B cell (primary cell): ENCODE data around the gene EFNA2. TPM values are rescaled to one million over a fixed set of nuclear protein-coding genes. Genes with fewer than 3 reads are reported as not detected.

ENCODE experiments used
- ATAC-seq: fragments of 200-7000 bp; cut with Tn5 transposase; one replicate; pipeline ENCODE4 v1.10.0; 2021; ENCODE audit warnings: low read depth, mild to moderate bottlenecking, moderate number of reproducible peaks, moderate library complexity
- CTCF ChIA-PET: fragments of 350-600 bp; sonication (Branson Sonifier 250); formaldehyde crosslinking; loops from one replicate; lab custom pipeline; 2021; ENCODE audit warnings: antibody characterized with exemption, inconsistent platforms; lab: Charles Lee
- POLR2A ChIA-PET: fragments of 350-600 bp; sonication (Branson Sonifier 250); formaldehyde crosslinking; loops from one replicate; lab custom pipeline; 2021; ENCODE audit warnings: antibody characterized with exemption; lab: Charles Lee
- DNase-seq: peaks from one replicate; pipeline ENCODE4 v3.0.0; 2013
- H2AFZ ChIP-seq: 2 replicates; pipeline ENCODE4 v1.6.1; 2012; ENCODE audit warnings: mild to moderate bottlenecking, low read depth, low read length; ENCODE audit not compliant: insufficient read depth, poor library complexity, severe bottlenecking
- H3K27ac ChIP-seq, 2 donors: 1 replicate in 1 of 2; 2 replicates in 1 of 2; pipeline ENCODE4 v1.5.1; 2012 to 2013; ENCODE audit warnings: low read length in 2 of 2, mild to moderate bottlenecking in 2 of 2, moderate library complexity in 1 of 2
- H3K27me3 ChIP-seq, 4 experiments: fragments of 200-600 bp in 1 of 4; sonication (generic) in 1 of 4; replicated peaks in 1 of 4; 1 replicate in 2 of 4; 2 replicates in 2 of 4; pipeline versions ENCODE4 v1.6.1 to v1.7.0; 2013 to 2016; ENCODE audit warnings: low read length in 3 of 4, mild to moderate bottlenecking in 2 of 4, mixed read lengths in 1 of 4, moderate library complexity in 1 of 4; ENCODE audit not compliant: insufficient read depth in 4 of 4, control insufficient read depth in 3 of 4; ENCODE audit errors: control extremely low read depth in 1 of 4
- H3K36me3 ChIP-seq, 2 experiments: replicated peaks in 1 of 2; 1 replicate in 1 of 2; 2 replicates in 1 of 2; pipeline versions ENCODE4 v1.6.1 to v1.7.1; 2013; ENCODE audit warnings: low read length in 1 of 2; ENCODE audit not compliant: insufficient read depth in 2 of 2, control insufficient read depth in 1 of 2; ENCODE audit errors: control extremely low read depth in 1 of 2, extremely low read depth in 1 of 2
- H3K4me1 ChIP-seq, 2 donors: fragments of 200-600 bp in 1 of 2; sonication (generic) in 1 of 2; 1 replicate in 1 of 2; 2 replicates in 1 of 2; pipeline versions ENCODE4 v1.5.1 to v1.6.1; 2013 to 2017; ENCODE audit warnings: low read length in 2 of 2; ENCODE audit not compliant: control insufficient read depth in 2 of 2, insufficient read depth in 2 of 2
- H3K4me2 ChIP-seq: replicated peaks from 2 replicates; pipeline ENCODE3; 2012; ENCODE audit warnings: mild to moderate bottlenecking, low read depth, low read length; ENCODE audit not compliant: poor library complexity, severe bottlenecking
- H3K4me3 ChIP-seq, 5 experiments: fragments of 200-600 bp in 1 of 5; sonication (generic) in 1 of 5; 1 replicate in 3 of 5; 2 replicates in 2 of 5; pipeline versions ENCODE4 v1.5.1 to v1.7.0; 2011 to 2016; ENCODE audit warnings: low read length in 4 of 5, mild to moderate bottlenecking in 4 of 5, low read depth in 2 of 5, control low read depth in 1 of 5, moderate library complexity in 1 of 5; ENCODE audit not compliant: insufficient read depth in 1 of 5; ENCODE audit errors: control extremely low read depth in 1 of 5, extremely low read depth in 1 of 5
- H3K79me2 ChIP-seq: fragments of 200-600 bp; sonication (generic); one replicate; pipeline ENCODE4 v1.6.0; 2016; ENCODE audit warnings: low read length; ENCODE audit not compliant: control insufficient read depth, insufficient read depth
- H3K9ac ChIP-seq: fragments of 200-600 bp; sonication (generic); 2 replicates; pipeline ENCODE4 v1.6.1; 2017; ENCODE audit warnings: mild to moderate bottlenecking, low read length, moderate library complexity
- H3K9me3 ChIP-seq, 3 donors: one replicate each; pipeline versions ENCODE4 v1.6.1 to v1.7.1; 2013; ENCODE audit warnings: low read length in 2 of 3; ENCODE audit not compliant: control insufficient read depth in 2 of 3, insufficient read depth in 1 of 3; ENCODE audit errors: control extremely low read depth in 1 of 3
- H4K20me1 ChIP-seq: 2 replicates; pipeline ENCODE4 v1.6.0; 2012; ENCODE audit warnings: mild to moderate bottlenecking, low read length; ENCODE audit not compliant: insufficient read depth, control insufficient read depth, poor library complexity, severe bottlenecking
- H3K27ac Mint-ChIP-seq: one replicate; pipeline ENCODE4 v1.8.0; 2021; ENCODE audit warnings: mixed read lengths
- H3K27me3 Mint-ChIP-seq: one replicate; pipeline ENCODE4 v1.8.0; 2021; ENCODE audit warnings: mixed read lengths
- H3K4me1 Mint-ChIP-seq: one replicate; pipeline ENCODE4 v1.8.0; 2021; ENCODE audit warnings: mixed read lengths
- H3K4me3 Mint-ChIP-seq: one replicate; pipeline ENCODE4 v1.8.0; 2021; ENCODE audit warnings: mixed read lengths
- H3K9me3 Mint-ChIP-seq: one replicate; pipeline ENCODE4 v1.8.0; 2022; ENCODE audit warnings: mixed read lengths; ENCODE audit not compliant: insufficient read depth
- CTCF ChIP-seq: fragments of 200-600 bp; IDR thresholded peaks from one replicate; pipeline ENCODE4 v1.8.0; 2022; ENCODE audit warnings: antibody characterized with exemption, mild to moderate bottlenecking
- EZH2 ChIP-seq: IDR thresholded peaks from 2 replicates; pipeline ENCODE4 v1.6.1; 2012; ENCODE audit warnings: borderline replicate concordance, low read depth, mild to moderate bottlenecking, moderate library complexity, low read length; ENCODE audit not compliant: insufficient read depth, poor library complexity, severe bottlenecking
- WGBS: methylation state at CpG from one replicate; pipeline ENCODE4 v1.1.5; 2013; ENCODE audit warnings: missing lambda C conversion rate; ENCODE audit not compliant: insufficient coverage; 5-methylcytosine and 5-hydroxymethylcytosine counted together
- intact Hi-C: fragments of 100-400 bp; cut with micrococcal nuclease; formaldehyde crosslinking; loops from one replicate; pipeline ENCODE4 v1.10.0; 2022
- polyA plus RNA-seq: library from polyadenylated mRNA; depleted of rRNA; stranded (reverse); fragments of >200 nt; gene quantifications from 2 replicates; pipeline ENCODE4 v1.2.3, GENCODE V29; 2012
- total RNA-seq, 2 donors: library from RNA; stranded (reverse); fragments of 120-200 nt in 1 of 2; gene quantifications; 1 replicate in 1 of 2; 2 replicates in 1 of 2; pipeline versions ENCODE4 v1.2.3 to v1.2.4, GENCODE V29; 2013 to 2022

EFNA2 gene
- total and polyA plus RNA-seq, 2 donors (not counting 1 experiment from before 2014, with no cell fraction given) = not detected

GRCh38 chr19:1316466-1316865 is 30.8 kb downstream of the EFNA2 start:
- TF ChIP-seq EZH2 = no peak
- no peak for TF ChIP-seq CTCF
- H3K27me3 Mint-ChIP-seq = peaks cover 11% of the 10 kb centered on the region
- peaks cover 0 to 60% (median 15%) of the 10 kb centered on the region in 4 experiments for H3K27me3 ChIP-seq
- no peak overlapping the region for H3K9ac ChIP-seq
- DNase-seq (no peak), ATAC-seq (no peak)
- CTCF ChIA-PET = interaction anchor here (0.8 to 2.4 kb wide), 5 partner anchors 10 to 56 kb away, joined by 3 to 26 read pairs (median 6); no protein-coding TSS in a partner anchor
- no peak overlapping the region for H2AFZ ChIP-seq
- no peak overlapping the region for H3K27ac ChIP-seq
- intact Hi-C loops = loop anchor here (5.0 kb wide), 1 partner anchor 56 kb away; no protein-coding TSS in a partner anchor
- H3K9me3 ChIP-seq = peaks cover 0 to 9% (median 0%) of the 10 kb centered on the region in 3 donors
- H3K4me2 ChIP-seq = peak overlapping the region; percentile 70
- no peak overlapping the region for H3K4me3 ChIP-seq
- H3K9me3 Mint-ChIP-seq = no peaks in the 10 kb centered on the region
- H4K20me1 ChIP-seq = no peaks in the 10 kb centered on the region
- no peak overlapping the region for H3K27ac Mint-ChIP-seq
- H3K4me1 Mint-ChIP-seq = no peaks in the 10 kb centered on the region
- H3K36me3 ChIP-seq = no peaks in the 10 kb centered on the region
- POLR2A ChIA-PET = no interaction called here
- H3K4me3 Mint-ChIP-seq = no peak overlapping the region
- H3K79me2 ChIP-seq = no peaks in the 10 kb centered on the region
- peaks cover 9 to 12% of the 10 kb centered on the region in 2 donors for H3K4me1 ChIP-seq
- 71% methylated on average over 13 of the region's 13 CpGs for WGBS

GRCh38 chr19:1317274-1318003 is 31.8 kb downstream of the EFNA2 start:
- Histone ChIP-seq H3K27ac (no peak overlapping the region), H2AFZ (no peak overlapping the region), H3K27me3 (peaks cover 0 to 68% (median 15%) of the 10 kb centered on the region in 4 experiments), H4K20me1 (no peaks in the 10 kb centered on the region), H3K4me1 (peaks cover 9 to 12% of the 10 kb centered on the region in 2 donors), H3K4me2 (no peak overlapping the region), H3K9ac (no peak overlapping the region), H3K79me2 (no peaks in the 10 kb centered on the region), H3K4me3 (no peak overlapping the region), H3K9me3 (peaks cover 0 to 9% (median 0%) of the 10 kb centered on the region in 3 donors), H3K36me3 (no peaks in the 10 kb centered on the region)
- no peak for DNase-seq
- WGBS = 63% methylated on average over 11 of the region's 17 CpGs
- ChIA-PET CTCF (interaction anchor here (1.3 to 1.8 kb wide), 4 partner anchors 9 to 126 kb away, joined by 4 to 9 read pairs (median 6); no protein-coding TSS in a partner anchor), POLR2A (interaction anchor here (0.6 kb wide), 1 partner anchor 55 kb away, joined by 3 read pairs; no protein-coding TSS in a partner anchor)
- Mint-ChIP-seq H3K9me3 (no peaks in the 10 kb centered on the region), H3K27me3 (peaks cover 13% of the 10 kb centered on the region), H3K4me3 (no peak overlapping the region), H3K4me1 (no peaks in the 10 kb centered on the region), H3K27ac (no peak overlapping the region)
- no peak for TF ChIP-seq CTCF
- TF ChIP-seq EZH2 = no peak
- intact Hi-C loops = loop anchor here (5.0 kb wide), 1 partner anchor 55 kb away; no protein-coding TSS in a partner anchor
- no peak for ATAC-seq
